WTC11 (cell line): ENCODE measurements around the gene ERAP2.

Source experiments
- ESRRA ChIP-seq: sonication (generic); formaldehyde crosslinking; IDR thresholded peaks from 2 replicates; pipeline ENCODE4 v1.8.1; 2022; ENCODE audit warnings: mild to moderate bottlenecking, missing genetic modification reagents, borderline replicate concordance
- RELA ChIP-seq: sonication (generic); formaldehyde crosslinking; IDR thresholded peaks from 2 replicates; pipeline ENCODE4 v1.8.1; 2022; ENCODE audit warnings: missing genetic modification reagents, mild to moderate bottlenecking, borderline replicate concordance
- SP1 ChIP-seq: sonication (generic); formaldehyde crosslinking; conservative IDR thresholded peaks from 2 replicates; pipeline ENCODE4 v1.8.1; 2022; ENCODE audit warnings: missing genetic modification reagents
- TF ChIP-seq, protein P1 (sequence below): fragments of 200-600 bp; IDR thresholded peaks from 2 replicates; pipeline ENCODE4 v1.8.0; 2022; ENCODE audit warnings: antibody characterized with exemption
- TF ChIP-seq, protein P2 (sequence below): sonication (generic); formaldehyde crosslinking; conservative IDR thresholded peaks from 2 replicates; pipeline ENCODE4 v1.8.1; 2022; ENCODE audit warnings: mild to moderate bottlenecking, missing genetic modification reagents
- TF ChIP-seq, protein P3 (sequence below): sonication (generic); formaldehyde crosslinking; IDR thresholded peaks from 2 replicates; pipeline ENCODE4 v1.8.1; 2022; ENCODE audit warnings: mild to moderate bottlenecking, moderate library complexity, missing genetic modification reagents
- TF ChIP-seq, protein P4 (sequence below): sonication (generic); formaldehyde crosslinking; IDR thresholded peaks from 2 replicates; pipeline ENCODE4 v1.8.0; 2022; ENCODE audit warnings: mild to moderate bottlenecking, missing genetic modification reagents
- TF ChIP-seq, protein P5 (sequence below): sonication (generic); formaldehyde crosslinking; IDR thresholded peaks from 2 replicates; pipeline ENCODE4 v1.8.1; 2022; ENCODE audit warnings: low read depth, mild to moderate bottlenecking, moderate library complexity, missing genetic modification reagents, borderline replicate concordance
- TF ChIP-seq, protein P6 (sequence below): sonication (generic); formaldehyde crosslinking; IDR thresholded peaks from 2 replicates; pipeline ENCODE4 v1.8.1; 2022; ENCODE audit warnings: missing genetic modification reagents, borderline replicate concordance

DNA sequence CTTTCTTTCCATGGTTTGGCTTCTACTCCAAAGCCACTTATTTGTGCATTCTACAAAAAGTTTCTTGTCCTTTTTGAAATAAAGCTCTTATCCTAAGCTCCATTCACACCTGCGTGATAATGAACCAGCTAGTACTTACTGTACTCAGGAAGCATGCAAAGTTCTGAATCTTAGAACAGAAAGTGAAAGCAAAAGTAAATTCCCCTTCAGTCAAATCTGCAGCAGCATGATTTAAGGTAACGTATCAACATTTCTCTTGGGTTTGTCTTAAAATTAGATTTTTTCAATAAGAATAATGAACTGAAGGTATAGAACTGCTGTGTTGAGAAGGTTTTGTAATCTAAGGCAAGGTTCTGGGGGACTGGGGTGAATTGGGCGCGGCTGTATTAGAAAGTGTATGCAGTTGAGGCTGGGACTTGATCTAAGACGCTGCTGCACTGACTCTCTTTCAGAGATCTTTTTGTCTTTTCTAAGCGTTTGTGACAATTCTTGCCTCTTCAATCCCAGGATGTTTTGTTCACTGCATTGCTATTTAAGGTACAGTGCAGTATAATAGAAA, at the start of gene ERAP2:
- TF ChIP-seq, protein P1, sequence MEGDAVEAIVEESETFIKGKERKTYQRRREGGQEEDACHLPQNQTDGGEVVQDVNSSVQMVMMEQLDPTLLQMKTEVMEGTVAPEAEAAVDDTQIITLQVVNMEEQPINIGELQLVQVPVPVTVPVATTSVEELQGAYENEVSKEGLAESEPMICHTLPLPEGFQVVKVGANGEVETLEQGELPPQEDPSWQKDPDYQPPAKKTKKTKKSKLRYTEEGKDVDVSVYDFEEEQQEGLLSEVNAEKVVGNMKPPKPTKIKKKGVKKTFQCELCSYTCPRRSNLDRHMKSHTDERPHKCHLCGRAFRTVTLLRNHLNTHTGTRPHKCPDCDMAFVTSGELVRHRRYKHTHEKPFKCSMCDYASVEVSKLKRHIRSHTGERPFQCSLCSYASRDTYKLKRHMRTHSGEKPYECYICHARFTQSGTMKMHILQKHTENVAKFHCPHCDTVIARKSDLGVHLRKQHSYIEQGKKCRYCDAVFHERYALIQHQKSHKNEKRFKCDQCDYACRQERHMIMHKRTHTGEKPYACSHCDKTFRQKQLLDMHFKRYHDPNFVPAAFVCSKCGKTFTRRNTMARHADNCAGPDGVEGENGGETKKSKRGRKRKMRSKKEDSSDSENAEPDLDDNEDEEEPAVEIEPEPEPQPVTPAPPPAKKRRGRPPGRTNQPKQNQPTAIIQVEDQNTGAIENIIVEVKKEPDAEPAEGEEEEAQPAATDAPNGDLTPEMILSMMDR, result no peak
- TF ChIP-seq, protein P2, sequence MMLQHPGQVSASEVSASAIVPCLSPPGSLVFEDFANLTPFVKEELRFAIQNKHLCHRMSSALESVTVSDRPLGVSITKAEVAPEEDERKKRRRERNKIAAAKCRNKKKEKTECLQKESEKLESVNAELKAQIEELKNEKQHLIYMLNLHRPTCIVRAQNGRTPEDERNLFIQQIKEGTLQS (CRISPR knock-in tag), result no peak
- TF ChIP-seq, protein P3, sequence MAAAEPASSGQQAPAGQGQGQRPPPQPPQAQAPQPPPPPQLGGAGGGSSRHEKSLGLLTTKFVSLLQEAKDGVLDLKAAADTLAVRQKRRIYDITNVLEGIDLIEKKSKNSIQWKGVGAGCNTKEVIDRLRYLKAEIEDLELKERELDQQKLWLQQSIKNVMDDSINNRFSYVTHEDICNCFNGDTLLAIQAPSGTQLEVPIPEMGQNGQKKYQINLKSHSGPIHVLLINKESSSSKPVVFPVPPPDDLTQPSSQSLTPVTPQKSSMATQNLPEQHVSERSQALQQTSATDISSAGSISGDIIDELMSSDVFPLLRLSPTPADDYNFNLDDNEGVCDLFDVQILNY (CRISPR knock-in tag), result no peak
- TF ChIP-seq ESRRA (CRISPR knock-in tag) (no peak), SP1 (no peak), RELA (no peak)
- TF ChIP-seq, protein P4, sequence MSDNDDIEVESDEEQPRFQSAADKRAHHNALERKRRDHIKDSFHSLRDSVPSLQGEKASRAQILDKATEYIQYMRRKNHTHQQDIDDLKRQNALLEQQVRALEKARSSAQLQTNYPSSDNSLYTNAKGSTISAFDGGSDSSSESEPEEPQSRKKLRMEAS, result no peak
- TF ChIP-seq, protein P5, sequence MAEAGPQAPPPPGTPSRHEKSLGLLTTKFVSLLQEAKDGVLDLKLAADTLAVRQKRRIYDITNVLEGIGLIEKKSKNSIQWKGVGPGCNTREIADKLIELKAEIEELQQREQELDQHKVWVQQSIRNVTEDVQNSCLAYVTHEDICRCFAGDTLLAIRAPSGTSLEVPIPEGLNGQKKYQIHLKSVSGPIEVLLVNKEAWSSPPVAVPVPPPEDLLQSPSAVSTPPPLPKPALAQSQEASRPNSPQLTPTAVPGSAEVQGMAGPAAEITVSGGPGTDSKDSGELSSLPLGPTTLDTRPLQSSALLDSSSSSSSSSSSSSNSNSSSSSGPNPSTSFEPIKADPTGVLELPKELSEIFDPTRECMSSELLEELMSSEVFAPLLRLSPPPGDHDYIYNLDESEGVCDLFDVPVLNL (CRISPR knock-in tag), result no peak
- TF ChIP-seq, protein P6, sequence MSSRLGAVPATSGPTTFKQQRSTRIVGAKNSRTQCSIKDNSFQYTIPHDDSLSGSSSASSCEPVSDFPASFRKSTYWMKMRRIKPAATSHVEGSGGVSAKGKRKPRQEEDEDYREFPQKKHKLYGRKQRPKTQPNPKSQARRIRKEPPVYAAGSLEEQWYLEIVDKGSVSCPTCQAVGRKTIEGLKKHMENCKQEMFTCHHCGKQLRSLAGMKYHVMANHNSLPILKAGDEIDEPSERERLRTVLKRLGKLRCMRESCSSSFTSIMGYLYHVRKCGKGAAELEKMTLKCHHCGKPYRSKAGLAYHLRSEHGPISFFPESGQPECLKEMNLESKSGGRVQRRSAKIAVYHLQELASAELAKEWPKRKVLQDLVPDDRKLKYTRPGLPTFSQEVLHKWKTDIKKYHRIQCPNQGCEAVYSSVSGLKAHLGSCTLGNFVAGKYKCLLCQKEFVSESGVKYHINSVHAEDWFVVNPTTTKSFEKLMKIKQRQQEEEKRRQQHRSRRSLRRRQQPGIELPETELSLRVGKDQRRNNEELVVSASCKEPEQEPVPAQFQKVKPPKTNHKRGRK, result no peak
